H9 (cell line): ENCODE measurements around the gene WRAP53. TPM values are rescaled to one million over a fixed set of nuclear protein-coding genes. Genes with fewer than 3 reads are reported as not detected.

Experiments used
- DNase-seq: peaks from one replicate; pipeline ENCODE4 v3.0.0-alpha.2; 2017
- H2AFZ ChIP-seq: one replicate; pipeline ENCODE4 v1.6.1; 2013; ENCODE audit warnings: mild to moderate bottlenecking, low read length, control low read depth, moderate library complexity
- H2AK5ac ChIP-seq: 2 replicates; pipeline ENCODE4 v1.6.1; 2013; ENCODE audit warnings: low read length, control low read depth, mixed read lengths; ENCODE audit not compliant: insufficient read length
- H2BK120ac ChIP-seq: one replicate; pipeline ENCODE4 v1.6.1; 2013; ENCODE audit warnings: low read depth, mild to moderate bottlenecking, low read length, control low read depth, inconsistent platforms; ENCODE audit not compliant: poor library complexity, severe bottlenecking
- H2BK12ac ChIP-seq: 2 replicates; pipeline ENCODE4 v1.6.1; 2013; ENCODE audit warnings: low read length, control low read depth, mixed read lengths, low read depth; ENCODE audit not compliant: insufficient read length
- H2BK15ac ChIP-seq: 2 replicates; pipeline ENCODE4 v1.6.1; 2013; ENCODE audit warnings: low read depth, low read length, control low read depth
- H2BK20ac ChIP-seq: one replicate; pipeline ENCODE4 v1.6.1; 2013; ENCODE audit warnings: low read depth, mild to moderate bottlenecking, low read length, control low read depth, inconsistent platforms; ENCODE audit not compliant: poor library complexity, severe bottlenecking
- H2BK5ac ChIP-seq: 2 replicates; pipeline ENCODE4 v1.6.1; 2013; ENCODE audit warnings: low read length, control low read depth, mixed read lengths; ENCODE audit not compliant: insufficient read length
- H3K14ac ChIP-seq: 2 replicates; pipeline ENCODE4 v1.6.1; 2013; ENCODE audit warnings: low read length, control low read depth; ENCODE audit not compliant: insufficient read depth
- H3K18ac ChIP-seq: 2 replicates; pipeline ENCODE4 v1.6.1; 2013; ENCODE audit warnings: low read depth, mild to moderate bottlenecking, mixed read lengths, low read length, control low read depth; ENCODE audit not compliant: insufficient read length
- H3K23ac ChIP-seq: 2 replicates; pipeline ENCODE4 v1.6.1; 2013; ENCODE audit warnings: low read length, control low read depth, mixed read lengths, low read depth; ENCODE audit not compliant: insufficient read length
- H3K23me2 ChIP-seq: 2 replicates; pipeline ENCODE4 v1.6.1; 2013; ENCODE audit warnings: low read depth, mild to moderate bottlenecking, mixed read lengths, low read length, control low read depth; ENCODE audit not compliant: insufficient read length, poor library complexity, severe bottlenecking
- H3K27ac ChIP-seq: 2 replicates; pipeline ENCODE4 v1.5.1; 2013; ENCODE audit warnings: low read length, control low read depth, mixed read lengths, low read depth; ENCODE audit not compliant: insufficient read length
- H3K27me3 ChIP-seq: 2 replicates; pipeline ENCODE4 v1.6.1; 2013; ENCODE audit warnings: low read length, control low read depth, inconsistent platforms; ENCODE audit not compliant: insufficient read depth
- H3K4ac ChIP-seq: 2 replicates; pipeline ENCODE4 v1.6.1; 2013; ENCODE audit warnings: low read depth, mild to moderate bottlenecking, control low read depth, inconsistent platforms, low read length, moderate library complexity
- H3K4me1 ChIP-seq: 2 replicates; pipeline ENCODE4 v1.6.1; 2013; ENCODE audit warnings: low read length, control low read depth, inconsistent platforms; ENCODE audit not compliant: insufficient read depth
- H3K4me2 ChIP-seq: 2 replicates; pipeline ENCODE4 v1.6.1; 2013; ENCODE audit warnings: low read length, control low read depth, mixed read lengths; ENCODE audit not compliant: insufficient read length, insufficient read depth
- H3K56ac ChIP-seq: 2 replicates; pipeline ENCODE4 v1.6.1; 2013; ENCODE audit warnings: low read depth, mild to moderate bottlenecking, mixed read lengths, low read length, control low read depth; ENCODE audit not compliant: insufficient read length
- H3K79me1 ChIP-seq: 2 replicates; pipeline ENCODE4 v1.6.1; 2013; ENCODE audit warnings: low read depth, mild to moderate bottlenecking, moderate library complexity, low read length, control low read depth, inconsistent platforms; ENCODE audit not compliant: insufficient read depth, poor library complexity, severe bottlenecking
- H3K79me2 ChIP-seq: 2 replicates; pipeline ENCODE4 v1.6.1; 2013; ENCODE audit warnings: low read length, control low read depth, inconsistent platforms; ENCODE audit not compliant: insufficient read depth
- H3K9ac ChIP-seq: 2 replicates; pipeline ENCODE4 v1.6.1; 2013; ENCODE audit warnings: low read length, control low read depth, mixed read lengths; ENCODE audit not compliant: insufficient read length; ENCODE audit errors: extremely low read depth
- H3K9me3 ChIP-seq: one replicate; pipeline ENCODE4 v1.6.1; 2013; ENCODE audit warnings: low read depth, low read length, inconsistent platforms; ENCODE audit not compliant: control insufficient read depth
- H3T11ph ChIP-seq: one replicate; pipeline ENCODE4 v1.6.1; 2013; ENCODE audit warnings: mild to moderate bottlenecking, low read length, control low read depth, inconsistent platforms
- H4K20me1 ChIP-seq: one replicate; pipeline ENCODE4 v1.6.1; 2013; ENCODE audit not compliant: control insufficient read depth, insufficient read length, insufficient read depth
- H4K5ac ChIP-seq: 2 replicates; pipeline ENCODE4 v1.6.1; 2013; ENCODE audit warnings: low read depth, mild to moderate bottlenecking, mixed read lengths, low read length, control low read depth; ENCODE audit not compliant: insufficient read length
- H4K8ac ChIP-seq: replicated peaks from 2 replicates; pipeline ENCODE4 v1.6.1; 2013; ENCODE audit warnings: low read length, control low read depth, mixed read lengths, low read depth; ENCODE audit not compliant: insufficient read length
- H4K91ac ChIP-seq: 2 replicates; pipeline ENCODE4 v1.6.1; 2013; ENCODE audit warnings: low read depth, mild to moderate bottlenecking, moderate library complexity, mixed read lengths, low read length, control low read depth; ENCODE audit not compliant: insufficient read length
- H3K27ac Mint-ChIP-seq, 3 experiments: 2 replicates in 2 of 3; 3 replicates in 1 of 3; pipeline ENCODE4 v1.8.0; 2020 to 2021; ENCODE audit warnings: mixed read lengths in 3 of 3, mild to moderate bottlenecking in 1 of 3, moderate library complexity in 1 of 3
- H3K27me3 Mint-ChIP-seq: 2 replicates; pipeline ENCODE4 v1.8.0; 2021; ENCODE audit warnings: low read depth, mild to moderate bottlenecking, moderate library complexity, mixed read lengths
- H3K36me3 Mint-ChIP-seq, 3 experiments: 2 replicates in 2 of 3; 3 replicates in 1 of 3; pipeline ENCODE4 v1.8.0; 2020 to 2021; ENCODE audit warnings: low read depth in 3 of 3, mixed read lengths in 3 of 3; ENCODE audit not compliant: insufficient read depth in 1 of 3
- H3K4me1 Mint-ChIP-seq, 2 experiments: 2 replicates each; pipeline ENCODE4 v1.8.0; 2020; ENCODE audit warnings: mixed read lengths in 2 of 2
- H3K4me3 Mint-ChIP-seq, 2 experiments: 2 replicates in 1 of 2; 3 replicates in 1 of 2; pipeline ENCODE4 v1.8.0; 2020 to 2021; ENCODE audit warnings: mild to moderate bottlenecking in 2 of 2, mixed read lengths in 2 of 2, moderate library complexity in 1 of 2
- H3K9me3 Mint-ChIP-seq, 2 experiments: 2 replicates in 1 of 2; 3 replicates in 1 of 2; pipeline ENCODE4 v1.8.0; 2020; ENCODE audit warnings: mild to moderate bottlenecking in 2 of 2, mixed read lengths in 2 of 2, moderate library complexity in 1 of 2
- CTCF ChIP-seq: fragments of 200-600 bp; sonication (generic); conservative IDR thresholded peaks from 3 replicates; pipeline ENCODE4 v1.8.0; 2021; ENCODE audit warnings: antibody characterized with exemption, mild to moderate bottlenecking
- WGBS: extraction: QIAGEN DNeasy Blood & Tissue Kit; methylation state at CpG from one replicate; pipeline ENCODE4 v1.1.7; 2013; ENCODE audit warnings: missing lambda C conversion rate, low lambda C conversion rate, mixed read lengths; ENCODE audit not compliant: insufficient read length; ENCODE audit errors: extremely low coverage; 5-methylcytosine and 5-hydroxymethylcytosine counted together
- total RNA-seq: library from RNA; stranded (reverse); gene quantifications from 2 replicates; pipeline ENCODE4 v1.2.1, GENCODE V29; 2021

Gene WRAP53
- total RNA-seq, 1 experiment from 2014 or later = 27.0 TPM

- Histone ChIP-seq H3K79me1 (no peaks in the 10 kb centered on the region), H3K56ac (no peak overlapping the region), H2BK20ac (no peak overlapping the region), H3K23me2 (peaks cover 17% of the 10 kb centered on the region), H3K27me3 (no peaks in the 10 kb centered on the region; the same call in 1 of the 2 replicates), H2BK5ac (no peak overlapping the region), H4K91ac (no peak overlapping the region), H3K4ac (no peak overlapping the region), H3K18ac (no peak overlapping the region), H3K14ac (no peak overlapping the region), H3K23ac (no peak overlapping the region), H3T11ph (no peak overlapping the region), H3K9me3 (no peaks in the 10 kb centered on the region), H4K20me1 (no peaks in the 10 kb centered on the region), H4K5ac (no peak overlapping the region), H2BK12ac (no peak overlapping the region), H2AK5ac (no peak overlapping the region), H3K27ac (no peak overlapping the region), H3K79me2 (no peaks in the 10 kb centered on the region), H2BK15ac (no peak overlapping the region), H3K4me2 (no peak overlapping the region), H3K4me1 (peaks cover 3% of the 10 kb centered on the region), H4K8ac (no peak overlapping the region), H2AFZ (no peak overlapping the region), H3K9ac (no peak overlapping the region), H2BK120ac (no peak overlapping the region)
- no peak for DNase-seq
- Mint-ChIP-seq H3K4me3 (no peak overlapping the region), H3K4me1 (peaks cover 41 to 51% of the 10 kb centered on the region in 2 experiments), H3K27me3 (peaks cover 51% of the 10 kb centered on the region), H3K27ac (no peak overlapping the region), H3K36me3 (peaks cover 0 to 7% (median 0%) of the 10 kb centered on the region in 3 experiments; a peak in 3 of 7 replicates), H3K9me3 (no peaks in the 10 kb centered on the region)
- no CpG with 5 or more reads among the region's 11 CpGs for WGBS
- no peak for TF ChIP-seq CTCF
These were observed 20.8 kb downstream of the WRAP53 start for GRCh38 chr17:7709031-7709430.
